Activated T-cell treated with anti-CD3 and anti-CD28 coated beads, Interleukin-2, amount 50 U/mL, for 48 hours (primary cell): ENCODE data around the gene METRNL.
"Not testable (repeated sequence)": the region's sequence is repeated elsewhere in the genome, so short reads cannot be mapped to it uniquely, and the experiment has no call there.

Experiments
- DNase-seq, 2 experiments: peaks; one replicate each; pipeline ENCODE4 v3.0.0-alpha.2; 2020

METRNL gene

GRCh38 chr17:83108709-83109108, 29.3 kb downstream of the METRNL start:
- DNase-seq = no peak

- DNase-seq = no peak
Observed at GRCh38 chr17:83109386-83109785, 30.0 kb downstream of the METRNL start.

- no peak for DNase-seq
Observed at GRCh38 chr17:83109793-83110645, 30.6 kb downstream of the METRNL start.

GRCh38 chr17:83110735-83111134, 31.3 kb downstream of the METRNL start:
- no peak for DNase-seq

GRCh38 chr17:83111516-83112282, 32.3 kb downstream of the METRNL start:
- no peak for DNase-seq

GRCh38 chr17:83113381-83113780, 34.0 kb downstream of the METRNL start:
- no peak for DNase-seq

- DNase-seq = no peak
Observed at GRCh38 chr17:83113792-83114191, 34.4 kb downstream of the METRNL start.

GRCh38 chr17:83114706-83115105, 35.3 kb downstream of the METRNL start:
- no peak for DNase-seq

GRCh38 chr17:83115202-83115651, 35.8 kb downstream of the METRNL start:
- no peak for DNase-seq

GRCh38 chr17:83115832-83116231, 36.4 kb downstream of the METRNL start:
- no peak for DNase-seq

- no peak for DNase-seq
Observed at GRCh38 chr17:83116311-83116771, 36.9 kb downstream of the METRNL start.

GRCh38 chr17:83116783-83117555, 37.6 kb downstream of the METRNL start:
- DNase-seq = no peak

GRCh38 chr17:83117583-83117982, 38.2 kb downstream of the METRNL start:
- DNase-seq = no peak

- no peak for DNase-seq
Observed at GRCh38 chr17:83118071-83118841, 38.8 kb downstream of the METRNL start.

- no peak for DNase-seq
Observed at GRCh38 chr17:83119987-83120864, 40.8 kb downstream of the METRNL start.

- DNase-seq = not testable (repeated sequence)
Observed at GRCh38 chr17:83121473-83121872, 42.1 kb downstream of the METRNL start.

GRCh38 chr17:83121921-83122820, 42.8 kb downstream of the METRNL start:
- DNase-seq = no peak

GRCh38 chr17:83122834-83123233, 43.4 kb downstream of the METRNL start:
- no peak for DNase-seq

GRCh38 chr17:83123896-83124801, 44.7 kb downstream of the METRNL start:
- DNase-seq = no peak
